ENCODE data around the gene SLC25A21.

DNA sequence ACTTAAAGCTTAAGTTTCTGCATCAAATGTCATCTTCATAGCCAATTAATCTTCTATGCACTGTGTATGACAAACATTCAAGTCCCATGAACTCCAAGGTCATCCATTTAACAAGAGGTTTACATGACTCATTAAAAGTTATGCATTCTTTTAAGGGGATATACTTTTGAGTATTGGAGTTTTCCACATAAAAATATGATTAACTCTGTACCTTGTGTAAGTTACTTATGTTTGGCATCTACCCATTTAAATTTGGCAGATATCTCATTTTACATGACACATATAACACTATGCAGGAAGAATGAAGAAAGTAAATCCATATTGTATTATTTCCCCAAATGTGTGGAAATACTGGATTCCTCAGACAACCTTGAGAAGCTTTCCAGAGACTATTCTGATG, 270.5 kb downstream of the SLC25A21 start:
- TF ChIP-seq POLR2A (IDR thresholded peaks at IDR 0.05; ENCODE audit: low read length) (no peak), GATA1 (IDR thresholded peaks at IDR 0.05; ENCODE audit: low read depth, low read length) (no peak)
